ENCODE data around the gene ITGA1.

The ITGA1 gene

GRCh38 chr5:52853650-52854049 is 65.9 kb downstream of the ITGA1 start:
- DNase-seq (ENCODE audit: low spot score) (no peak), ATAC-seq (ENCODE audit: low read depth) (no peak)
- no peaks in the 10 kb centered on the region for H3K36me3 ChIP-seq (ENCODE audit: low read depth)
- peaks cover 3% of the 10 kb centered on the region for H3K4me1 ChIP-seq (ENCODE audit: insufficient read depth, poor library complexity, severe bottlenecking)
- no peaks in the 10 kb centered on the region for H3K9me3 ChIP-seq (ENCODE audit: severe bottlenecking)
- no peak overlapping the region for H3K4me3 ChIP-seq (ENCODE audit: severe bottlenecking)
- H3K27me3 ChIP-seq (ENCODE audit: insufficient read depth, poor library complexity, severe bottlenecking), result no peaks in the 10 kb centered on the region
- TF ChIP-seq CTCF (IDR thresholded peaks at IDR 0.05; ENCODE audit: poor library complexity, severe bottlenecking), result no peak
- H3K27ac ChIP-seq (ENCODE audit: poor library complexity, severe bottlenecking), result no peak overlapping the region

- no peak for ATAC-seq (ENCODE audit: low read depth)
- no peaks in the 10 kb centered on the region for H3K27me3 ChIP-seq (ENCODE audit: insufficient read depth, poor library complexity, severe bottlenecking)
- H3K9me3 ChIP-seq (ENCODE audit: severe bottlenecking), result no peaks in the 10 kb centered on the region
- H3K4me3 ChIP-seq (ENCODE audit: severe bottlenecking), result no peak overlapping the region
- H3K4me1 ChIP-seq (ENCODE audit: insufficient read depth, poor library complexity, severe bottlenecking), result peaks cover 5% of the 10 kb centered on the region
- TF ChIP-seq CTCF (IDR thresholded peaks at IDR 0.05; ENCODE audit: poor library complexity, severe bottlenecking), result no peak
- no peak for DNase-seq (ENCODE audit: low spot score)
- H3K36me3 ChIP-seq (ENCODE audit: low read depth), result no peaks in the 10 kb centered on the region
- H3K27ac ChIP-seq (ENCODE audit: poor library complexity, severe bottlenecking), result no peak overlapping the region
These were observed 66.6 kb downstream of the ITGA1 start for GRCh38 chr5:52854301-52854700.

GRCh38 chr5:52854949-52855348 is 67.2 kb downstream of the ITGA1 start:
- DNase-seq (ENCODE audit: low spot score) (no peak), ATAC-seq (ENCODE audit: low read depth) (no peak)
- no peaks in the 10 kb centered on the region for H3K9me3 ChIP-seq (ENCODE audit: severe bottlenecking)
- H3K27ac ChIP-seq (ENCODE audit: poor library complexity, severe bottlenecking), result no peak overlapping the region
- no peak overlapping the region for H3K4me3 ChIP-seq (ENCODE audit: severe bottlenecking)
- H3K36me3 ChIP-seq (ENCODE audit: low read depth), result no peaks in the 10 kb centered on the region
- H3K4me1 ChIP-seq (ENCODE audit: insufficient read depth, poor library complexity, severe bottlenecking), result peaks cover 12% of the 10 kb centered on the region
- TF ChIP-seq CTCF (IDR thresholded peaks at IDR 0.05; ENCODE audit: poor library complexity, severe bottlenecking), result no peak
- H3K27me3 ChIP-seq (ENCODE audit: insufficient read depth, poor library complexity, severe bottlenecking), result no peaks in the 10 kb centered on the region

GRCh38 chr5:52856564-52856963 is 68.8 kb downstream of the ITGA1 start:
- H3K27me3 ChIP-seq (ENCODE audit: insufficient read depth, poor library complexity, severe bottlenecking), result no peaks in the 10 kb centered on the region
- no peak overlapping the region for H3K4me3 ChIP-seq (ENCODE audit: severe bottlenecking)
- H3K9me3 ChIP-seq (ENCODE audit: severe bottlenecking), result no peaks in the 10 kb centered on the region
- DNase-seq (ENCODE audit: low spot score), result no peak
- H3K4me1 ChIP-seq (ENCODE audit: insufficient read depth, poor library complexity, severe bottlenecking), result peaks cover 20% of the 10 kb centered on the region
- TF ChIP-seq CTCF (IDR thresholded peaks at IDR 0.05; ENCODE audit: poor library complexity, severe bottlenecking), result no peak
- peak overlapping the region; percentile 10 for H3K27ac ChIP-seq (ENCODE audit: poor library complexity, severe bottlenecking)
- no peaks in the 10 kb centered on the region for H3K36me3 ChIP-seq (ENCODE audit: low read depth)
- peak; percentile 32 for ATAC-seq (ENCODE audit: low read depth)

- Histone ChIP-seq H3K9me3 (ENCODE audit: severe bottlenecking) (no peaks in the 10 kb centered on the region), H3K27me3 (ENCODE audit: insufficient read depth, poor library complexity, severe bottlenecking) (no peaks in the 10 kb centered on the region), H3K4me3 (ENCODE audit: severe bottlenecking) (no peak overlapping the region), H3K36me3 (ENCODE audit: low read depth) (no peaks in the 10 kb centered on the region), H3K4me1 (ENCODE audit: insufficient read depth, poor library complexity, severe bottlenecking) (peaks cover 35% of the 10 kb centered on the region), H3K27ac (ENCODE audit: poor library complexity, severe bottlenecking) (peak overlapping the region; percentile 48)
- no peak for DNase-seq (ENCODE audit: low spot score)
- TF ChIP-seq CTCF (IDR thresholded peaks at IDR 0.05; ENCODE audit: poor library complexity, severe bottlenecking), result no peak
- ATAC-seq (ENCODE audit: low read depth), result peak; percentile 54
These were observed 71.9 kb downstream of the ITGA1 start for GRCh38 chr5:52859628-52860027.

Data from RWPE2 (cell line).